ENCODE data around the gene LRP1B.

LRP1B gene

DNA sequence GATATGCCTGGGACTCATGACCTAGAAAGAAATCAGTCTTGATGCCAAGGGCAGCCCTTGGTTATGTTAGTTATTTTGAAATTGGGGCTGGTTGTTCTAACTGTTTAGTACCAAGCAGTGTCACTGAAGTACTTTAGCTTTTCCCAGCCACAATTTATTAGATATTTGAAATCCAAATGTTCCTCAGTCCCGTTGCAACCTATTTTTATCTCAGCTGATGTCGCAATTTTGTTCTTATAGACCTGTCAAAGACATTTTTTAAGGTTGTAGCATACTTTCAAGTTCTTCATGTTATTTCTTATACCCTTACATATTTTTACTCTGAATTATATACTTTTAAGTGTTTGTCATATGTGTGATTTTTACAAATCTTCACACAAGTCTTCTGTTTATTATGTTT is 100.1 kb downstream of the LRP1B start:
- Histone ChIP-seq H3K27ac (no peak overlapping the region), H3K27me3 (no peaks in the 10 kb centered on the region), H3K9me3 (no peaks in the 10 kb centered on the region), H3K36me3 (no peaks in the 10 kb centered on the region), H3K4me3 (no peak overlapping the region), H3K9ac (no peak overlapping the region), H3K4me1 (no peaks in the 10 kb centered on the region), H4K20me1 (no peaks in the 10 kb centered on the region), H3K4me2 (no peak overlapping the region)
- no peak for TF ChIP-seq Cebpa-rat (IDR thresholded peaks at IDR 0.05)

DNA sequence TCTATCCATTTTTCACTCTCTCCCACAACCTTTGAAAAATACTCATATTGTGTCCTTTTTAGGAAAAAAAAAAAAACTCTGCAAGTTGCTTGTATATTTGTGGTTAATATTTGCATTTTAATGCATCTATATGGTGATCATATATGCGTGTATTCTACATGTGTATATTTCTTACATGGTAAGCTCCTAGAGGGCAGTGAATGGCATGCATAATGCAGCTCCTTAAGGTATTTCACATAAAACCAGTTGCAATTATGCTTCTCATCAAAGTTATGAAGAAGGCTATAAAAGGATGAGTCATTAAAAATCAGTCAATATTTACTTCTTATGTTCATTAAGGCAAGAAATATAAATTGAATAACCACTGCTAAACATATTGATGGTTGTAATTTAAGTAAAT is 100.8 kb downstream of the LRP1B start:
- TF ChIP-seq Cebpa-rat (IDR thresholded peaks at IDR 0.05) = no peak
- Histone ChIP-seq H4K20me1 (no peaks in the 10 kb centered on the region), H3K27me3 (no peaks in the 10 kb centered on the region), H3K27ac (no peak overlapping the region), H3K36me3 (no peaks in the 10 kb centered on the region), H3K9ac (no peak overlapping the region), H3K4me2 (no peak overlapping the region), H3K4me3 (no peak overlapping the region), H3K9me3 (no peaks in the 10 kb centered on the region), H3K4me1 (no peaks in the 10 kb centered on the region)

- Histone ChIP-seq H4K20me1 (no peaks in the 10 kb centered on the region), H3K4me2 (no peak overlapping the region), H3K4me1 (no peaks in the 10 kb centered on the region), H3K9ac (no peak overlapping the region), H3K36me3 (no peaks in the 10 kb centered on the region), H3K4me3 (no peak overlapping the region), H3K27ac (no peak overlapping the region), H3K27me3 (no peaks in the 10 kb centered on the region), H3K9me3 (no peaks in the 10 kb centered on the region)
- TF ChIP-seq Cebpa-rat (IDR thresholded peaks at IDR 0.05) = no peak
Measured at GRCh38 chr2:142025394-142025793, 105.4 kb downstream of the LRP1B start.

DNA sequence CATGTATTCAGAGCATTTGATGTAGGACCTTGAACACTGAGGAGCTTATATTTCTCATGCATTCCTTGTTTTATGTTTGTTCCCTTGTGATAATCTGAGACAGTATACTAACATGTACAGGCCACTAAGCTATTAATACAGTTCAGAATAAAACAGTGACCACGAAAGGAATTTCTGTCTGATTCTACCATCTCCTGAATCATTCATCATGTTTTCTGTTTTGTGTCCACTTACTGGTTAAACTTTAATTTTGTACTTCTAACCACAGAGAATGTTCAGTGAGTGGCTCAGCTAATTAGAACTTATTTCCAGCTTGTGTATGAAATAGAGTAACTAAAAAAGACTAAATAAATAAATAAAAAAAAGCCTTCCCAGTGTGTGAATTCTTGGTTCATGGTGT is 110.4 kb downstream of the LRP1B start:
- no peak overlapping the region for H3K4me3 ChIP-seq
- no peaks in the 10 kb centered on the region for H3K9me3 ChIP-seq
- no peaks in the 10 kb centered on the region for H3K36me3 ChIP-seq
- H3K27me3 ChIP-seq = no peaks in the 10 kb centered on the region
- no peak for TF ChIP-seq Cebpa-rat (IDR thresholded peaks at IDR 0.05)
- H4K20me1 ChIP-seq = no peaks in the 10 kb centered on the region
- no peak overlapping the region for H3K9ac ChIP-seq
- H3K4me1 ChIP-seq = no peaks in the 10 kb centered on the region
- no peak overlapping the region for H3K27ac ChIP-seq
- H3K4me2 ChIP-seq = no peak overlapping the region

- no peak overlapping the region for H3K4me2 ChIP-seq
- no peaks in the 10 kb centered on the region for H3K4me1 ChIP-seq
- H4K20me1 ChIP-seq = no peaks in the 10 kb centered on the region
- no peak overlapping the region for H3K9ac ChIP-seq
- no peak for TF ChIP-seq Cebpa-rat (IDR thresholded peaks at IDR 0.05)
- H3K4me3 ChIP-seq = no peak overlapping the region
- no peak overlapping the region for H3K27ac ChIP-seq
- H3K27me3 ChIP-seq = no peaks in the 10 kb centered on the region
- no peaks in the 10 kb centered on the region for H3K36me3 ChIP-seq
- no peaks in the 10 kb centered on the region for H3K9me3 ChIP-seq
Measured at GRCh38 chr2:142014536-142014935, 116.3 kb downstream of the LRP1B start.

- Histone ChIP-seq H3K4me1 (no peaks in the 10 kb centered on the region), H3K27ac (no peak overlapping the region), H4K20me1 (no peaks in the 10 kb centered on the region), H3K4me2 (no peak overlapping the region), H3K36me3 (no peaks in the 10 kb centered on the region), H3K9ac (no peak overlapping the region), H3K4me3 (no peak overlapping the region), H3K27me3 (no peaks in the 10 kb centered on the region), H3K9me3 (no peaks in the 10 kb centered on the region)
- no peak for TF ChIP-seq Cebpa-rat (IDR thresholded peaks at IDR 0.05)
Measured at GRCh38 chr2:142012797-142013196, 118.0 kb downstream of the LRP1B start.

DNA sequence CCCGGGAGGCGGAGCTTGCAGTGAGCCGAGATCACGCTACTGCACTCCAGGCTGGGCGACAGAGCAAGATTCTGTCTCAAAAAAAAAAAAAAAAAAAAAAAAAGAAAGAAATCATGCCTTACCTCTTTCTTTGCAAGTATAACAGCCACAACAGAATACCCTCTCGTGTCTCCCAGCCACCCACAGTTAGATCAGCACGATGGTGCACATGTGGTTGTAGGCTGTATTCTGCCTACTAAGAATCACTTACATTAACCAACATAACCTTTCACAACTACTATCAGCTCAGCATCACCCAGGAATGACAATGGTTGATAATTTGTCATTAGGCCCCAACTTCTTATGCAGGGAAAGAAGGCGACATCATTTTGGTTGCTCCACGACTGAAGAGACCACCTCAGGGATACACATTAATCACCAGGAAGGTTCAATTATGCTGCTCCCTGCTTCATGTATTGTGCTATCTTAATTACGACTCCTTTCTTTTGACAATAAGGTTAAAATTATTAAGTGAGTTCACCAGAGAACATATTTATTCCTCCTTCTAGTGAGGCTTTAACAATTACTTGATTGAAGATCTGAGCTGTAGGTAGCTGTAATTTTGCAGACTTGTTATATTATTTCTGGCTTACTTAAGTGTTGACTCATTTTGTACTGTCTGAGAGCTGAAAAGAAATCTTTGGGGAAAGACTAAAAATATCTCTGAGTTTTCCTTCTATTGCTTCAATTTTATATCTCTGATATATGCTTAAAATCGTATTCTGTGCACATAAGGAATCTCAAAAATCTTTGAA is 120.1 kb downstream of the LRP1B start:
- no peaks in the 10 kb centered on the region for H3K27me3 ChIP-seq
- H3K27ac ChIP-seq = no peak overlapping the region
- no peaks in the 10 kb centered on the region for H3K4me1 ChIP-seq
- no peak overlapping the region for H3K4me3 ChIP-seq
- no peaks in the 10 kb centered on the region for H3K9me3 ChIP-seq
- no peak for TF ChIP-seq Cebpa-rat (IDR thresholded peaks at IDR 0.05)
- H3K9ac ChIP-seq = no peak overlapping the region
- no peaks in the 10 kb centered on the region for H3K36me3 ChIP-seq
- no peaks in the 10 kb centered on the region for H4K20me1 ChIP-seq
- no peak overlapping the region for H3K4me2 ChIP-seq

GRCh38 chr2:142008135-142008744 is 122.6 kb downstream of the LRP1B start:
- Histone ChIP-seq H4K20me1 (no peaks in the 10 kb centered on the region), H3K36me3 (no peaks in the 10 kb centered on the region), H3K4me1 (no peaks in the 10 kb centered on the region), H3K27ac (no peak overlapping the region), H3K4me3 (no peak overlapping the region), H3K27me3 (no peaks in the 10 kb centered on the region), H3K9ac (no peak overlapping the region), H3K4me2 (no peak overlapping the region), H3K9me3 (no peaks in the 10 kb centered on the region)
- no peak for TF ChIP-seq Cebpa-rat (IDR thresholded peaks at IDR 0.05)

DNA sequence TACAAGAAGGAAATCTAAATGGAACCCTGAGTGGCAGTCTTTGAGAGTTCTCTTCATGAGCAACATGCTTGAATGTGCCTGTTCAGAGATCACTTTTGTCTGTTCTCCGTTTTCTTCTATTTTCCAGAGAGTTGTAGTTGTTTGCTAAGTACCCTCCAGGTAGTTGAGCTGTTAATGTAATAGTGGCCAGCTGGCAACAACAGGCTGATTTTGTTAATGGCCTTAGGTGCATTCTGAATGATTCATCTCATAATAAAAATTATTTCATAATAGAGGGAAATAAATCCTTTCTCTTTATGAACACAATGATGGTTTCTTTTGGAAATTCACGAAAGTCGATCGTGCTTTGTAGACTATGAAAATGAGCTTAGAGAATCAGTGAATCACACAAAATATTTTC is 136.8 kb downstream of the LRP1B start:
- no peaks in the 10 kb centered on the region for H3K27me3 ChIP-seq
- H3K9ac ChIP-seq = no peak overlapping the region
- H3K9me3 ChIP-seq = no peaks in the 10 kb centered on the region
- H3K4me1 ChIP-seq = no peaks in the 10 kb centered on the region
- no peaks in the 10 kb centered on the region for H4K20me1 ChIP-seq
- no peak overlapping the region for H3K4me3 ChIP-seq
- no peak overlapping the region for H3K27ac ChIP-seq
- H3K4me2 ChIP-seq = no peak overlapping the region
- no peaks in the 10 kb centered on the region for H3K36me3 ChIP-seq
- no peak for TF ChIP-seq Cebpa-rat (IDR thresholded peaks at IDR 0.05)

GRCh38 chr2:141992695-141993094 is 138.1 kb downstream of the LRP1B start:
- H3K27me3 ChIP-seq = no peaks in the 10 kb centered on the region
- no peaks in the 10 kb centered on the region for H3K36me3 ChIP-seq
- no peaks in the 10 kb centered on the region for H3K9me3 ChIP-seq
- H3K4me2 ChIP-seq = no peak overlapping the region
- no peaks in the 10 kb centered on the region for H3K4me1 ChIP-seq
- no peak overlapping the region for H3K9ac ChIP-seq
- H4K20me1 ChIP-seq = no peaks in the 10 kb centered on the region
- no peak overlapping the region for H3K4me3 ChIP-seq
- TF ChIP-seq Cebpa-rat (IDR thresholded peaks at IDR 0.05) = no peak
- no peak overlapping the region for H3K27ac ChIP-seq
